H1 (cell line): Measurements from ENCODE around the gene ADAMTS1. TPM values are rescaled to one million over a fixed set of nuclear protein-coding genes. Genes with fewer than 3 reads are reported as not detected.

Experiments
- CTCF ChIA-PET: fragments of 300-600 bp; sonication (Branson Sonifier 250); formaldehyde crosslinking; loops from one replicate; lab custom pipeline; 2021; ENCODE audit not compliant: partially characterized antibody; lab: Charles Lee
- POLR2A ChIA-PET: fragments of 300-600 bp; sonication (Branson Sonifier 250); formaldehyde crosslinking; loops from one replicate; lab custom pipeline; 2021; ENCODE audit warnings: inconsistent platforms; ENCODE audit not compliant: partially characterized antibody; lab: Charles Lee
- DNase-seq, 2 experiments: peaks; one replicate each; pipeline versions ENCODE4 v3.0.0 to v3.0.0-alpha.2; 2010 to 2022; ENCODE audit warnings: low spot score in 2 of 2, low read depth in 1 of 2, mixed read lengths in 1 of 2
- FAIRE-seq: peaks from 2 replicates; lab custom pipeline; 2011; peaks lifted over from hg19 to GRCh38; lab: Jason Lieb, UNC
- H2AFZ ChIP-seq: 2 replicates; pipeline ENCODE4 v1.8.1; 2012; ENCODE audit warnings: low read length, inconsistent platforms
- H2AK5ac ChIP-seq: 2 replicates; pipeline ENCODE4 v1.6.1; 2013; ENCODE audit warnings: low read depth, low read length
- H2BK120ac ChIP-seq: replicated peaks from 2 replicates; pipeline ENCODE3; 2013; ENCODE audit warnings: low read depth, low read length, inconsistent platforms
- H2BK12ac ChIP-seq: 2 replicates; pipeline ENCODE4 v1.6.1; 2013; ENCODE audit warnings: low read depth, low read length
- H2BK15ac ChIP-seq: 2 replicates; pipeline ENCODE4 v1.6.1; 2013; ENCODE audit warnings: low read length
- H2BK20ac ChIP-seq: 2 replicates; pipeline ENCODE4 v1.6.1; 2013; ENCODE audit warnings: low read length
- H2BK5ac ChIP-seq: 2 replicates; pipeline ENCODE4 v1.6.1; 2013; ENCODE audit warnings: low read depth, low read length
- H3K14ac ChIP-seq: 2 replicates; pipeline ENCODE4 v1.6.1; 2013; ENCODE audit warnings: inconsistent platforms; ENCODE audit not compliant: insufficient read length
- H3K18ac ChIP-seq: 2 replicates; pipeline ENCODE4 v1.6.1; 2013; ENCODE audit warnings: low read length; ENCODE audit errors: extremely low read depth
- H3K23ac ChIP-seq: 2 replicates; pipeline ENCODE4 v1.6.1; 2013; ENCODE audit warnings: inconsistent platforms; ENCODE audit not compliant: insufficient read length
- H3K23me2 ChIP-seq: 2 replicates; pipeline ENCODE4 v1.6.1; 2013; ENCODE audit warnings: low read depth, low read length
- H3K27ac ChIP-seq: 2 replicates; pipeline ENCODE4 v1.6.1; 2011; ENCODE audit warnings: low read depth, low read length, inconsistent platforms
- H3K27me3 ChIP-seq, 4 experiments: replicated peaks in 1 of 4; 1 replicate in 1 of 4; 2 replicates in 3 of 4; pipeline versions ENCODE4 v1.6.1 to v1.8.1; 2011 to 2013; ENCODE audit warnings: low read length in 3 of 4, mild to moderate bottlenecking in 3 of 4, inconsistent platforms in 2 of 4, mixed read lengths in 2 of 4, moderate library complexity in 1 of 4; ENCODE audit not compliant: control insufficient read depth in 3 of 4, insufficient read depth in 3 of 4; ENCODE audit errors: extremely low read depth in 1 of 4
- H3K36me3 ChIP-seq, 4 experiments: 2 replicates each; pipeline versions ENCODE4 v1.6.1 to v1.8.1; 2011 to 2013; ENCODE audit warnings: mild to moderate bottlenecking in 4 of 4, low read length in 3 of 4, moderate library complexity in 2 of 4, control low read depth in 1 of 4, inconsistent platforms in 1 of 4; ENCODE audit not compliant: insufficient read depth in 4 of 4, control insufficient read depth in 2 of 4
- H3K4ac ChIP-seq: replicated peaks from 2 replicates; pipeline ENCODE3; 2013; ENCODE audit warnings: low read length, low read depth, mixed read lengths, inconsistent platforms; ENCODE audit not compliant: insufficient read length
- H3K4me1 ChIP-seq, 4 experiments: replicated peaks in 1 of 4; 1 replicate in 1 of 4; 2 replicates in 3 of 4; pipeline versions ENCODE4 v1.6.1 to v1.8.1; 2011 to 2013; ENCODE audit warnings: low read length in 3 of 4, inconsistent platforms in 2 of 4, mixed read lengths in 1 of 4; ENCODE audit not compliant: insufficient read depth in 4 of 4, control insufficient read depth in 3 of 4
- H3K4me2 ChIP-seq, 2 experiments: 2 replicates each; pipeline versions ENCODE4 v1.6.1 to v1.8.1; 2011 to 2013; ENCODE audit warnings: low read depth in 2 of 2, low read length in 2 of 2, control low read depth in 1 of 2, inconsistent platforms in 1 of 2, mild to moderate bottlenecking in 1 of 2; ENCODE audit not compliant: insufficient read depth in 1 of 2
- H3K4me3 ChIP-seq, 4 experiments: fragments of 200-600, 300-600 bp in 1 of 4; sonication (generic), shearing (Covaris generic), sonication (Bioruptor Twin) in 1 of 4; 2 replicates each; pipeline versions ENCODE4 v1.5.1 to v1.8.1; 2011 to 2016; ENCODE audit warnings: low read length in 4 of 4, low read depth in 3 of 4, control low read depth in 2 of 4, inconsistent platforms in 2 of 4, mild to moderate bottlenecking in 2 of 4, mixed read lengths in 1 of 4, moderate library complexity in 1 of 4; ENCODE audit not compliant: insufficient read depth in 2 of 4; ENCODE audit errors: extremely low read depth in 1 of 4
- H3K56ac ChIP-seq: replicated peaks from 2 replicates; pipeline ENCODE3; 2013; ENCODE audit warnings: low read depth, mild to moderate bottlenecking, mixed read lengths, low read length, inconsistent platforms; ENCODE audit not compliant: insufficient read length
- H3K79me1 ChIP-seq: 2 replicates; pipeline ENCODE4 v1.6.1; 2013; ENCODE audit warnings: low read depth, low read length, control low read depth
- H3K79me2 ChIP-seq, 2 experiments: 2 replicates each; pipeline versions ENCODE4 v1.6.1 to v1.8.1; 2012 to 2013; ENCODE audit warnings: low read length in 2 of 2, mild to moderate bottlenecking in 2 of 2, inconsistent platforms in 1 of 2; ENCODE audit not compliant: insufficient read depth in 2 of 2, control insufficient read depth in 1 of 2
- H3K9ac ChIP-seq, 4 experiments: replicated peaks in 1 of 4; 1 replicate in 1 of 4; 2 replicates in 3 of 4; pipeline versions ENCODE4 v1.6.1 to v1.8.1; 2011 to 2013; ENCODE audit warnings: low read depth in 3 of 4, low read length in 3 of 4, control low read depth in 2 of 4, mild to moderate bottlenecking in 2 of 4, moderate library complexity in 2 of 4, inconsistent platforms in 1 of 4; ENCODE audit errors: extremely low read depth in 1 of 4
- H3K9me3 ChIP-seq, 2 experiments: 2 replicates each; pipeline versions ENCODE4 v1.6.1 to v1.8.1; 2012 to 2013; ENCODE audit warnings: mild to moderate bottlenecking in 2 of 2, moderate library complexity in 2 of 2, control low read depth in 1 of 2, inconsistent platforms in 1 of 2, low read depth in 1 of 2, low read length in 1 of 2, mixed read lengths in 1 of 2; ENCODE audit not compliant: insufficient read depth in 2 of 2
- H4K20me1 ChIP-seq, 2 experiments: replicated peaks in 1 of 2; 2 replicates each; pipeline versions ENCODE3 to v1.8.1; 2011 to 2013; ENCODE audit warnings: inconsistent platforms in 2 of 2, low read length in 2 of 2, mild to moderate bottlenecking in 1 of 2; ENCODE audit not compliant: insufficient read depth in 2 of 2, control insufficient read depth in 1 of 2
- H4K5ac ChIP-seq: 2 replicates; pipeline ENCODE4 v1.6.1; 2013; ENCODE audit warnings: low read length, low read depth, mixed read lengths, inconsistent platforms; ENCODE audit not compliant: insufficient read length
- H4K8ac ChIP-seq: 2 replicates; pipeline ENCODE4 v1.8.0; 2013; ENCODE audit warnings: mild to moderate bottlenecking, moderate library complexity, low read length, inconsistent platforms; ENCODE audit not compliant: insufficient read depth; ENCODE audit errors: extremely low read depth
- H4K91ac ChIP-seq: replicated peaks from 2 replicates; pipeline ENCODE3; 2013; ENCODE audit warnings: low read length, mixed read lengths, inconsistent platforms; ENCODE audit not compliant: insufficient read length
- BCL11A ChIP-seq, 2 experiments: IDR thresholded peaks; one replicate each; pipeline ENCODE4 v1.6.1; 2011; ENCODE audit warnings: low read depth in 2 of 2, low read length in 2 of 2, mild to moderate bottlenecking in 2 of 2
- CBX5 ChIP-seq: fragments of 300-800, 300-1000 bp; sonication (generic); IDR thresholded peaks from 2 replicates; pipeline ENCODE4 v1.7.1; 2016; ENCODE audit warnings: antibody characterized with exemption, low read length, low read depth
- CREB1 ChIP-seq: IDR thresholded peaks from 2 replicates; pipeline ENCODE4 v1.6.1; 2012; ENCODE audit warnings: inconsistent platforms
- FOSL1 ChIP-seq: IDR thresholded peaks from 2 replicates; pipeline ENCODE4 v1.6.1; 2011; ENCODE audit warnings: mild to moderate bottlenecking, low read depth, low read length, moderate library complexity; ENCODE audit not compliant: insufficient read depth
- HDAC6 ChIP-seq: IDR thresholded peaks from one replicate; pipeline ENCODE4 v1.7.1; 2012; ENCODE audit warnings: low read depth, mild to moderate bottlenecking, inconsistent platforms, low read length, moderate library complexity
- JUN ChIP-seq: IDR thresholded peaks from 2 replicates; pipeline ENCODE4 v1.6.1; 2011; ENCODE audit warnings: low read depth, mild to moderate bottlenecking, improper control_type of control experiment, low read length
- SIN3A ChIP-seq, 2 experiments: IDR thresholded peaks in 1 of 2; conservative IDR thresholded peaks in 1 of 2; 2 replicates each; pipeline ENCODE4 v1.6.1; 2011 to 2012; ENCODE audit warnings: low read length in 2 of 2, improper control_type of control experiment in 1 of 2, low read depth in 1 of 2, mild to moderate bottlenecking in 1 of 2
- TBP ChIP-seq: IDR thresholded peaks from 2 replicates; pipeline ENCODE4 v1.6.1; 2011; ENCODE audit warnings: low read depth, low read length, improper control_type of control experiment
- ZNF274 ChIP-seq: IDR thresholded peaks from 2 replicates; pipeline ENCODE4 v1.7.0; 2012; ENCODE audit warnings: low read length, borderline replicate concordance; ENCODE audit errors: extremely low read depth
- polyA plus RNA-seq, 7 experiments: library from polyadenylated mRNA; depleted of rRNA in 3 of 7; stranded (reverse) in 5 of 7; unstranded in 2 of 7; fragments of >200 nt in 5 of 7; fragments of 200-250 nt in 2 of 7; gene quantifications; 1 replicate in 5 of 7; 2 replicates in 1 of 7; 4 replicates in 1 of 7; pipeline versions ENCODE4 v1.2.1 to v1.2.3, GENCODE V29; 2011 to 2013; ENCODE audit warnings: missing spikeins in 2 of 7, mixed read lengths in 2 of 7
- total RNA-seq: library from RNA; stranded (reverse); fragmentation: NEBNext Ultra II Directional; extraction: Animal tissue kit (Norgen Biotek cat#: 25700); gene quantifications from 2 replicates; pipeline ENCODE4 v1.2.1, GENCODE V29; 2021
- TF ChIP-seq, protein P1 (sequence below): IDR thresholded peaks from 2 replicates; pipeline ENCODE4 v1.6.1; 2012; ENCODE audit warnings: inconsistent platforms

Gene ADAMTS1
- total and polyA plus RNA-seq, 2 of the 8 experiments (the other 6 are each of a cell fraction or from before 2014, with no cell fraction given): 10.7 to 22.4 TPM

DNA sequence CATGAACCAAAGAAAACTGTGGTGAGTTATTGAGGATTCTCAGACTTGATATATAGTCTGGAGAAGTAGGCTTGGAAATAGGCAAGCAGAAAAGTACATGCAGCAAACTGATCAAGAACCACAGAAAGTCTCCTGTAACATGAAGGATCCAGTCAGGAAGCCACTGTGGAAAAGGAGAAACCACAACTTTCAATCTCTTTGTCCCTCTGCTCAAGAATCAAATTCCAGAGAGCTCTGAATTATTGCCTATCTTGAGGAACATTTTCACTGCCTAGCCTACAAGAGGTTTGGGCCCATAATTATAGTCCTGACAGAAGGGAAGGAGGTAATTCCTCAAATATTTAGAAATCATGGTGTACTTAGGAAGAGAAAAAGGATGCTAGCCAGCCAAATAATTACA is 43.0 kb upstream of the ADAMTS1 start:
- no peaks in the 10 kb centered on the region for H3K79me1 ChIP-seq
- H3K4me1 ChIP-seq: no peaks in the 10 kb centered on the region
- H4K91ac ChIP-seq: no peak overlapping the region
- H3K79me2 ChIP-seq: no peaks in the 10 kb centered on the region
- no peak overlapping the region for H2BK120ac ChIP-seq
- H3K23me2 ChIP-seq: no peaks in the 10 kb centered on the region
- H3K9me3 ChIP-seq: no peaks in the 10 kb centered on the region
- H3K36me3 ChIP-seq: no peaks in the 10 kb centered on the region; a peak in 1 of 8 replicates
- TF ChIP-seq FOSL1 (no peak), BCL11A (IDR thresholded peaks at IDR 0.05; ENCODE audit: low read depth in 2 of 2, low read length in 2 of 2) (no peak), JUN (no peak), ZNF274 (no peak), HDAC6 (no peak), SIN3A (conservative IDR thresholded peaks at IDR 0.05 in 1 of 2, IDR thresholded peaks at IDR 0.05 in 1 of 2; ENCODE audit: low read depth in 1 of 2, low read length in 2 of 2) (no peak), CREB1 (no peak), TBP (no peak), CBX5 (no peak)
- TF ChIP-seq, protein P1, sequence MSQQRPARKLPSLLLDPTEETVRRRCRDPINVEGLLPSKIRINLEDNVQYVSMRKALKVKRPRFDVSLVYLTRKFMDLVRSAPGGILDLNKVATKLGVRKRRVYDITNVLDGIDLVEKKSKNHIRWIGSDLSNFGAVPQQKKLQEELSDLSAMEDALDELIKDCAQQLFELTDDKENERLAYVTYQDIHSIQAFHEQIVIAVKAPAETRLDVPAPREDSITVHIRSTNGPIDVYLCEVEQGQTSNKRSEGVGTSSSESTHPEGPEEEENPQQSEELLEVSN: no peak
- CTCF ChIA-PET: interaction anchor here (2.1 kb wide), 1 partner anchor 73 kb away, joined by 8 read pairs; no protein-coding TSS in a partner anchor
- H3K27ac ChIP-seq: no peak overlapping the region
- no peak overlapping the region for H3K4ac ChIP-seq
- H2AK5ac ChIP-seq: no peak overlapping the region
- H3K9ac ChIP-seq: no peak overlapping the region
- H3K23ac ChIP-seq: no peak overlapping the region
- POLR2A ChIA-PET: no interaction called here
- no peak overlapping the region for H2AFZ ChIP-seq
- no peak overlapping the region for H4K8ac ChIP-seq
- peaks cover 0 to 1% (median 0%) of the 10 kb centered on the region in 4 experiments; a peak in 1 of 7 replicates for H3K27me3 ChIP-seq
- H2BK15ac ChIP-seq: no peak overlapping the region
- H2BK5ac ChIP-seq: no peak overlapping the region
- no peak for FAIRE-seq
- H2BK12ac ChIP-seq: no peak overlapping the region
- H3K56ac ChIP-seq: no peak overlapping the region
- H3K4me3 ChIP-seq: no peak overlapping the region
- no peak overlapping the region for H3K18ac ChIP-seq
- DNase-seq: no peak
- no peak overlapping the region for H4K5ac ChIP-seq
- no peak overlapping the region for H3K4me2 ChIP-seq
- no peak overlapping the region for H2BK20ac ChIP-seq
- no peak overlapping the region for H3K14ac ChIP-seq
- H4K20me1 ChIP-seq: no peaks in the 10 kb centered on the region
